Activated B cell treated with CpG ODN at 0.5 μM for 24 hours (primary cell): ENCODE results near the gene GNB1L. TPM values are rescaled to one million over a fixed set of nuclear protein-coding genes. Genes with fewer than 3 reads are reported as not detected.

ENCODE experiments used
- ATAC-seq: fragments of 200-7000 bp; cut with Tn5 transposase; one replicate; pipeline ENCODE4 v1.10.0; 2021; ENCODE audit warnings: low read depth, mild to moderate bottlenecking, moderate library complexity
- CTCF ChIA-PET: fragments of 350-600 bp; sonication (Branson Sonifier 250); formaldehyde crosslinking; loops from one replicate; lab custom pipeline; 2021; ENCODE audit warnings: antibody characterized with exemption; lab: Charles Lee
- POLR2A ChIA-PET: fragments of 350-600 bp; sonication (Branson Sonifier 250); formaldehyde crosslinking; loops from one replicate; lab custom pipeline; 2021; ENCODE audit warnings: antibody characterized with exemption; lab: Charles Lee
- DNase-seq: peaks from one replicate; pipeline ENCODE4 v3.0.0; 2022
- H3K27ac Mint-ChIP-seq: one replicate; pipeline ENCODE4 v1.8.0; 2020; ENCODE audit warnings: mixed read lengths
- H3K27me3 Mint-ChIP-seq: one replicate; pipeline ENCODE4 v1.8.0; 2021; ENCODE audit warnings: mixed read lengths
- H3K36me3 Mint-ChIP-seq: one replicate; pipeline ENCODE4 v1.8.0; 2021; ENCODE audit warnings: low read depth, mixed read lengths
- H3K4me1 Mint-ChIP-seq: one replicate; pipeline ENCODE4 v1.8.0; 2021; ENCODE audit warnings: mixed read lengths
- H3K4me3 Mint-ChIP-seq: one replicate; pipeline ENCODE4 v1.8.0; 2020; ENCODE audit warnings: mild to moderate bottlenecking, mixed read lengths
- H3K9me3 Mint-ChIP-seq: one replicate; pipeline ENCODE4 v1.8.0; 2020; ENCODE audit warnings: mixed read lengths
- intact Hi-C: fragments of 100-400 bp; cut with micrococcal nuclease; formaldehyde crosslinking; loops from one replicate; pipeline ENCODE4 v1.15.1; 2024
- total RNA-seq: library from RNA; stranded (reverse); gene quantifications from 2 replicates; pipeline ENCODE4 v1.2.3, GENCODE V29; 2022
- TF ChIP-seq, protein P1 (sequence below): fragments of 200-600 bp; IDR thresholded peaks from one replicate; pipeline ENCODE4 v1.8.0; 2022; ENCODE audit warnings: antibody characterized with exemption, mild to moderate bottlenecking

The GNB1L gene
- total RNA-seq, 1 donor from 2014 or later = 6.3 TPM

GRCh38 chr22:19824926-19825339 lies 29.7 kb downstream of the GNB1L start:
- H3K9me3 Mint-ChIP-seq = no peaks in the 10 kb centered on the region
- H3K4me3 Mint-ChIP-seq = no peak overlapping the region
- H3K27me3 Mint-ChIP-seq = no peaks in the 10 kb centered on the region
- TF ChIP-seq, protein P1, sequence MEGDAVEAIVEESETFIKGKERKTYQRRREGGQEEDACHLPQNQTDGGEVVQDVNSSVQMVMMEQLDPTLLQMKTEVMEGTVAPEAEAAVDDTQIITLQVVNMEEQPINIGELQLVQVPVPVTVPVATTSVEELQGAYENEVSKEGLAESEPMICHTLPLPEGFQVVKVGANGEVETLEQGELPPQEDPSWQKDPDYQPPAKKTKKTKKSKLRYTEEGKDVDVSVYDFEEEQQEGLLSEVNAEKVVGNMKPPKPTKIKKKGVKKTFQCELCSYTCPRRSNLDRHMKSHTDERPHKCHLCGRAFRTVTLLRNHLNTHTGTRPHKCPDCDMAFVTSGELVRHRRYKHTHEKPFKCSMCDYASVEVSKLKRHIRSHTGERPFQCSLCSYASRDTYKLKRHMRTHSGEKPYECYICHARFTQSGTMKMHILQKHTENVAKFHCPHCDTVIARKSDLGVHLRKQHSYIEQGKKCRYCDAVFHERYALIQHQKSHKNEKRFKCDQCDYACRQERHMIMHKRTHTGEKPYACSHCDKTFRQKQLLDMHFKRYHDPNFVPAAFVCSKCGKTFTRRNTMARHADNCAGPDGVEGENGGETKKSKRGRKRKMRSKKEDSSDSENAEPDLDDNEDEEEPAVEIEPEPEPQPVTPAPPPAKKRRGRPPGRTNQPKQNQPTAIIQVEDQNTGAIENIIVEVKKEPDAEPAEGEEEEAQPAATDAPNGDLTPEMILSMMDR = no peak
- no peak overlapping the region for H3K27ac Mint-ChIP-seq
- ChIA-PET POLR2A (no interaction called here), CTCF (no interaction called here)
- H3K4me1 Mint-ChIP-seq = no peaks in the 10 kb centered on the region
- peaks cover 6% of the 10 kb centered on the region for H3K36me3 Mint-ChIP-seq
- intact Hi-C loops = no loop called here
- DNase-seq = peak; percentile 10
- ATAC-seq = no peak

DNA sequence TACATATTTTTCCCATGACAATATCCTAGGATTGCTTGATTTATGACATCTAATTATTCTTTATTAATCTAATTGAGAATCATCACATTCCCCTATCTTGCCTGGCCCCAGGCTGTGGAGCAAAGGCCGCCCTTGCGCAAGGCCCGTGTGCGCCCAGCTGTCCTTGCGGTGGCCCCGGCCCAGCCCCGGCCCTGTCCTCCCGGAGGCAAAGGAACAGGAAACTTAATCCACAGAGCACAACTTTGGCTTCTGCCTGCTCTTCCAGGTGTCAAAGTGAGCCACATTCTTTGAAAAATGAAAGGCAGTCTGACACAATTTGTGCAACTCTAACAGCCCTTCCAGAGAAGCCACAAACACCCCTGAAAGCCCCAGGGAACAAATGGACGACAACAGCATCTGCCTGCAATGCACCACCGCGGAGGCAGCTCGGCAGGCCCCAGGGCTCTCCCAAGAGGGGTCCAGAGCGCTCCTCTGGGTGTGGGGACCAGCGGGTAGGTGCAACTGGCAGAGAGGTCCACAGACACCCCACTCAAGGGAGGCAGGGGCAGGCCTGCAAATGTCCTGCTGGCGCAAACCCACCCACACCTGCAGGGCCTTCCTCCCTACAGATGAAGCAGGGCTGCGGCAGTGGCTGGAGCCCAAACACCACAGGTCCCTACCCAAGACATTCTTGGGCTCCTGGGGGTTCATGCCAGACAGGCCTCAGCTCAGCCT lies 30.3 kb downstream of the GNB1L start:
- peaks cover 7% of the 10 kb centered on the region for H3K36me3 Mint-ChIP-seq

DNA sequence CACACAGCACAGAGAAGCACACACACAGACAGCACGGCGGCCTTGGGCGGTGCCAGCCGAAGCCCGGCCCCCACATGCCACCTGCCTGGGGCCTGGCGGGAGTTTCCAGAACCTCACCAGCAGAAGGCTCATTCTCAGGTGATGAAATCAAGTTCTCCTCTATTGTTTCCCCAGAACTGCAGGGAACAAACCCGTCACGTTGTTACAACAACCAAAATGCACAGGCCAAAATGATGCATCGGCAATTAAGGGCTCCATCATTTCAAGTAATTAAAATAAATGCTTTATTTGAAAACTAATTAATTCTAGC lies 30.8 kb downstream of the GNB1L start:
- H3K9me3 Mint-ChIP-seq = no peaks in the 10 kb centered on the region
- no peak overlapping the region for H3K4me3 Mint-ChIP-seq
- no peak for DNase-seq
- no peak overlapping the region for H3K27ac Mint-ChIP-seq
- TF ChIP-seq, protein P1 = no peak
- no peaks in the 10 kb centered on the region for H3K27me3 Mint-ChIP-seq
- POLR2A ChIA-PET = no interaction called here
- H3K36me3 Mint-ChIP-seq = peaks cover 7% of the 10 kb centered on the region
- CTCF ChIA-PET = no interaction called here
- intact Hi-C loops = no loop called here
- H3K4me1 Mint-ChIP-seq = no peaks in the 10 kb centered on the region
- ATAC-seq = no peak

More for the DNA sequence above, 30.3 kb downstream of the GNB1L start:
- TF ChIP-seq, protein P1 = no peak
- intact Hi-C loops = no loop called here
- POLR2A ChIA-PET = no interaction called here
- CTCF ChIA-PET = no interaction called here
- Mint-ChIP-seq H3K4me3 (no peak overlapping the region), H3K4me1 (no peaks in the 10 kb centered on the region), H3K27me3 (no peaks in the 10 kb centered on the region), H3K27ac (no peak overlapping the region), H3K9me3 (no peaks in the 10 kb centered on the region)
- DNase-seq (peak; percentile 5), ATAC-seq (no peak)

GRCh38 chr22:19823191-19823901 lies 31.3 kb downstream of the GNB1L start:
- peaks cover 7% of the 10 kb centered on the region for H3K36me3 Mint-ChIP-seq
- DNase-seq (peak; percentile 7), ATAC-seq (no peak)
- no peaks in the 10 kb centered on the region for H3K4me1 Mint-ChIP-seq
- H3K27me3 Mint-ChIP-seq = no peaks in the 10 kb centered on the region
- POLR2A ChIA-PET = no interaction called here
- no peak overlapping the region for H3K4me3 Mint-ChIP-seq
- CTCF ChIA-PET = no interaction called here
- no peak overlapping the region for H3K27ac Mint-ChIP-seq
- TF ChIP-seq, protein P1 = no peak
- intact Hi-C loops = no loop called here
- no peaks in the 10 kb centered on the region for H3K9me3 Mint-ChIP-seq

GRCh38 chr22:19822301-19823117 lies 32.2 kb downstream of the GNB1L start:
- Mint-ChIP-seq H3K27ac (no peak overlapping the region), H3K36me3 (peaks cover 7% of the 10 kb centered on the region), H3K9me3 (no peaks in the 10 kb centered on the region), H3K4me1 (no peaks in the 10 kb centered on the region), H3K27me3 (no peaks in the 10 kb centered on the region), H3K4me3 (no peak overlapping the region)
- intact Hi-C loops = no loop called here
- ATAC-seq (no peak), DNase-seq (peak; percentile 7)
- POLR2A ChIA-PET = no interaction called here
- CTCF ChIA-PET = no interaction called here
- TF ChIP-seq, protein P1 = no peak
